ENCODE results near the gene FMNL2. TPM values are rescaled to one million over a fixed set of nuclear protein-coding genes. Genes with fewer than 3 reads are reported as not detected.

FMNL2 gene
- total RNA-seq, 1 experiment from 2014 or later, result 28.1 TPM

GRCh38 chr2:152696476-152696875 is 361.5 kb downstream of the FMNL2 start:
- no peak overlapping the region for H3K9ac ChIP-seq (ENCODE audit: low read length)
- H4K20me1 ChIP-seq (ENCODE audit: insufficient read depth), result peaks cover 49% of the 10 kb centered on the region; the same call in 1 of the 2 replicates
- ChIA-PET POLR2A (no interaction called here), RAD21 (ENCODE audit: low non-redundant PET in 1 of 2, low total read pairs in 2 of 2, uncharacterized antibody in 2 of 2, unreplicated experiment in 2 of 2) (interaction anchor here in 1 of 2 experiments (0.7 kb wide), 1 partner anchor 510 kb away, joined by 4 read pairs; no protein-coding TSS in a partner anchor), CTCF (no interaction called here)
- ATAC-seq, result no peak
- no TSS peak for BruUV-seq (replicated peaks)
- H3K36me3 ChIP-seq (ENCODE audit: control insufficient read depth in 1 of 2, insufficient read depth in 2 of 2, low read length in 2 of 2), result peaks cover 5 to 12% of the 10 kb centered on the region in 2 experiments; a peak in 2 of 4 replicates
- DNase-seq (ENCODE audit: low read depth, low spot score), result no peak
- no peaks in the 10 kb centered on the region for H3K4me1 ChIP-seq (ENCODE audit: control insufficient read depth in 1 of 2, insufficient read depth in 2 of 2, low read length in 2 of 2)
- peaks cover 99% of the 10 kb centered on the region for H3K79me2 ChIP-seq (ENCODE audit: insufficient read depth, low read length)
- no peaks in the 10 kb centered on the region for H3K9me2 ChIP-seq (ENCODE audit: insufficient read depth)
- no peak overlapping the region for H3K4me2 ChIP-seq (ENCODE audit: low read length)
- H3K4me3 ChIP-seq (replicated peaks in 1 of 2; ENCODE audit: low read depth in 1 of 2, low read length in 2 of 2), result no peak overlapping the region
- intact Hi-C loops (cut with micrococcal nuclease), result no loop called here
- no peak overlapping the region for H2AFZ ChIP-seq (ENCODE audit: low read depth, low read length, poor library complexity, severe bottlenecking)
- H3K27ac ChIP-seq (ENCODE audit: low read depth, low read length), result no peak overlapping the region
- TF ChIP-seq RAD21 (IDR thresholded peaks at IDR 0.05; ENCODE audit: low read depth) (no peak), SRF (IDR thresholded peaks at IDR 0.05; ENCODE audit: low read depth) (no peak), ZBTB33 (IDR thresholded peaks at IDR 0.05; ENCODE audit: extremely low read depth, insufficient replicate concordance, low read length) (no peak), ZNF274 (IDR thresholded peaks at IDR 0.05; ENCODE audit: low read depth, low read length) (no peak), CEBPB (IDR thresholded peaks at IDR 0.05; ENCODE audit: low read depth) (no peak), POLR2AphosphoS5 (IDR thresholded peaks at IDR 0.05; ENCODE audit: low read depth, low read length) (no peak), ATF3 (IDR thresholded peaks at IDR 0.05) (no peak), YY1 (IDR thresholded peaks at IDR 0.05; ENCODE audit: extremely low read depth, insufficient replicate concordance, low read depth, low read length) (no peak), JUND (IDR thresholded peaks at IDR 0.05) (no peak), SIN3A (IDR thresholded peaks at IDR 0.05; ENCODE audit: low read depth) (no peak), ELF1 (IDR thresholded peaks at IDR 0.05; ENCODE audit: borderline replicate concordance, low read depth) (no peak), POLR2A (IDR thresholded peaks at IDR 0.05; ENCODE audit: borderline replicate concordance, extremely low read depth, insufficient read depth, insufficient read length) (no peak), FOSL1 (IDR thresholded peaks at IDR 0.05; ENCODE audit: low read depth) (no peak), CTCF (IDR thresholded peaks at IDR 0.05 in 2 of 3, conservative IDR thresholded peaks at IDR 0.05 in 1 of 3; ENCODE audit: borderline replicate concordance in 1 of 3, insufficient read depth in 1 of 3, low read depth in 2 of 3, low read length in 2 of 3) (no peak), SP1 (IDR thresholded peaks at IDR 0.05; ENCODE audit: low read depth) (no peak), ZFX (IDR thresholded peaks at IDR 0.05) (no peak), MAX (IDR thresholded peaks at IDR 0.05) (no peak), EZH2phosphoT487 (IDR thresholded peaks at IDR 0.05; ENCODE audit: borderline replicate concordance) (no peak)
- H3K9me3 ChIP-seq (ENCODE audit: control insufficient read depth in 1 of 2, insufficient read depth in 1 of 2, low read depth in 1 of 2, low read length in 2 of 2), result peaks cover 0 to under 1% of the 10 kb centered on the region in 2 experiments; a peak in 1 of 4 replicates
- H3K27me3 ChIP-seq (ENCODE audit: insufficient read depth, low read length), result no peaks in the 10 kb centered on the region

All from HCT116 (cell line).